ENCODE data around the gene NBL1.

Gene NBL1

GRCh38 chr1:19646377-19647319 lies 2.5 kb downstream of the NBL1 start:
- DNase-seq (ENCODE audit: low spot score), result no peak

GRCh38 chr1:19647643-19648042 lies 3.5 kb downstream of the NBL1 start:
- DNase-seq (ENCODE audit: low spot score), result no peak

GRCh38 chr1:19648239-19648638 lies 4.1 kb downstream of the NBL1 start:
- no peak for DNase-seq (ENCODE audit: low spot score)

GRCh38 chr1:19648689-19649088 lies 4.6 kb downstream of the NBL1 start:
- no peak for DNase-seq (ENCODE audit: low spot score)

- DNase-seq (ENCODE audit: low spot score), result no peak
Measured at GRCh38 chr1:19650416-19651140, 6.5 kb downstream of the NBL1 start.

GRCh38 chr1:19651141-19651737 lies 7.1 kb downstream of the NBL1 start:
- DNase-seq (ENCODE audit: low spot score), result no peak

- no peak for DNase-seq (ENCODE audit: low spot score)
Measured at GRCh38 chr1:19654386-19654785, 10.3 kb downstream of the NBL1 start.

- DNase-seq (ENCODE audit: low spot score), result no peak
Measured at GRCh38 chr1:19654886-19655717, 11.0 kb downstream of the NBL1 start.

- DNase-seq (ENCODE audit: low spot score), result no peak
Measured at GRCh38 chr1:19655718-19656080, 11.6 kb downstream of the NBL1 start.

- no peak for DNase-seq (ENCODE audit: low spot score)
Measured at GRCh38 chr1:19656134-19656779, 12.1 kb downstream of the NBL1 start.

GRCh38 chr1:19656780-19657466 lies 12.8 kb downstream of the NBL1 start:
- DNase-seq (ENCODE audit: low spot score), result no peak

GRCh38 chr1:19657511-19657910 lies 13.4 kb downstream of the NBL1 start:
- no peak for DNase-seq (ENCODE audit: low spot score)

- DNase-seq (ENCODE audit: low spot score), result no peak
Measured at GRCh38 chr1:19658186-19658585, 14.1 kb downstream of the NBL1 start.

- DNase-seq (ENCODE audit: low spot score), result no peak
Measured at GRCh38 chr1:19661721-19662228, 17.7 kb downstream of the NBL1 start.

- no peak for DNase-seq (ENCODE audit: low spot score)
Measured at GRCh38 chr1:19662313-19662712, 18.2 kb downstream of the NBL1 start.

- no peak for DNase-seq (ENCODE audit: low spot score)
Measured at GRCh38 chr1:19664453-19665185, 20.5 kb downstream of the NBL1 start, which contains the start of gene HTR6. TSS of gene HTR6 (plus strand) at chr1:19664875. CDS start at chr1:19665754, 879 bp downstream.

GRCh38 chr1:19665186-19665495 lies 21.0 kb downstream of the NBL1 start:
- no peak for DNase-seq (ENCODE audit: low spot score)

- no peak for DNase-seq (ENCODE audit: low spot score)
Measured at GRCh38 chr1:19665496-19666465, 21.7 kb downstream of the NBL1 start.

- no peak for DNase-seq (ENCODE audit: low spot score)
Measured at GRCh38 chr1:19668888-19669287, 24.8 kb downstream of the NBL1 start.
